H7 (cell line): ENCODE data around the gene PARD3B. TPM values are rescaled to one million over a fixed set of nuclear protein-coding genes. Genes with fewer than 3 reads are reported as not detected.

Source experiments
- DNase-seq: peaks from one replicate; pipeline ENCODE4 v3.0.0; 2012
- H3K27me3 ChIP-seq: 2 replicates; pipeline ENCODE4 v1.6.0; 2011; ENCODE audit warnings: mild to moderate bottlenecking, low read length; ENCODE audit not compliant: control insufficient read depth, insufficient read depth
- H3K36me3 ChIP-seq: replicated peaks from 2 replicates; pipeline ENCODE4 v1.5.1; 2011; ENCODE audit warnings: low read length; ENCODE audit not compliant: control insufficient read depth, insufficient read depth
- H3K4me3 ChIP-seq: 2 replicates; pipeline ENCODE4 v1.5.1; 2011; ENCODE audit warnings: low read depth, mild to moderate bottlenecking, control low read depth, low read length, moderate library complexity; ENCODE audit not compliant: insufficient read depth
- total RNA-seq: library from RNA; depleted of rRNA; stranded (reverse); fragments of >200 nt; shearing (Covaris generic); gene quantifications from 2 replicates; pipeline ENCODE4 v1.2.3, GENCODE V29; 2014

PARD3B gene
- total RNA-seq, 1 experiment from 2014 or later, result 2.3 TPM

- Histone ChIP-seq H3K27me3 (no peaks in the 10 kb centered on the region), H3K4me3 (no peak overlapping the region), H3K36me3 (no peaks in the 10 kb centered on the region)
- DNase-seq, result no peak
Observed at GRCh38 chr2:204645018-204645773, 99.9 kb downstream of the PARD3B start.

DNA sequence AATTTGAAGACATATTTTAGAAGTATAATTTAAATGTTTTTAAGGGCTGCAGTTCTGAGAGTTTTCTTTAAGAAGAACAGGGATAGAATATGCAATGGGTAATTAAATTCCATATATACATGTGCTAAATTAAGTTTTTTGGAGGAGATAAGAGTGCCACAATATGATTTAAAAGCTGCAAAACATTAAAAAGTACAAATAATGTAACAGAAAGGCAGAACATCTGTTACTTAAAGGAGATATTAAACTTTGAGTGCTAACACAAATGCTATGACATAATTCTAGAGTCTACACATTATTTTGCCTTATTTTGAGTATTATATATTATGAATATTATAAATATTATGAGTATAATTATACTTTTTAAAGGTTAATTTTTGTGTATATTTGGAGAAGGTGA, 102.4 kb downstream of the PARD3B start:
- no peak overlapping the region for H3K4me3 ChIP-seq
- no peaks in the 10 kb centered on the region for H3K36me3 ChIP-seq
- no peak for DNase-seq
- H3K27me3 ChIP-seq, result no peaks in the 10 kb centered on the region

DNA sequence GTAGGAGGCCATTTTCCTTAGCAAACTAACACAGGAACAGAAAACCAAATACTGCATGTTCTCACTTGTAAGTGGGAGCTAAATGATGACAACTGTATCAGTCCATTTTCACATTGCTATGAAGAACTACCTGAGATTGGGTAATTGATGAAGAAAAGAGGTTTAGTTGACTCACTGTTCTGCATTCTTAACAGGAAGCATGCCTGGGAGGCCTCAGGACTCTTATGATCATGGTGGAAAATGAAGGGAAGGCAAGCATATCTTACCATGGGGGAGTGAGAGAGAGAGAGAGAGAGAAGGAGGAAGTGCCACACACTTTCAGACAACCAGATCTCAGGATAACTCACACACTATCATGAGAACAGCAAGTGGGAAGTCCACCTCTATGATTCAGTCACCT, 105.3 kb downstream of the PARD3B start:
- DNase-seq, result no peak
- Histone ChIP-seq H3K27me3 (no peaks in the 10 kb centered on the region), H3K4me3 (no peak overlapping the region), H3K36me3 (no peaks in the 10 kb centered on the region)

GRCh38 chr2:204652063-204652462, 106.8 kb downstream of the PARD3B start:
- no peaks in the 10 kb centered on the region for H3K27me3 ChIP-seq

GRCh38 chr2:204654669-204655068, 109.4 kb downstream of the PARD3B start:
- no peak overlapping the region for H3K4me3 ChIP-seq
- no peak for DNase-seq
- H3K36me3 ChIP-seq, result no peaks in the 10 kb centered on the region
- H3K27me3 ChIP-seq, result no peaks in the 10 kb centered on the region

More at GRCh38 chr2:204652063-204652462, 106.8 kb downstream of the PARD3B start:
- DNase-seq, result no peak
- Histone ChIP-seq H3K36me3 (no peaks in the 10 kb centered on the region), H3K4me3 (no peak overlapping the region)

DNA sequence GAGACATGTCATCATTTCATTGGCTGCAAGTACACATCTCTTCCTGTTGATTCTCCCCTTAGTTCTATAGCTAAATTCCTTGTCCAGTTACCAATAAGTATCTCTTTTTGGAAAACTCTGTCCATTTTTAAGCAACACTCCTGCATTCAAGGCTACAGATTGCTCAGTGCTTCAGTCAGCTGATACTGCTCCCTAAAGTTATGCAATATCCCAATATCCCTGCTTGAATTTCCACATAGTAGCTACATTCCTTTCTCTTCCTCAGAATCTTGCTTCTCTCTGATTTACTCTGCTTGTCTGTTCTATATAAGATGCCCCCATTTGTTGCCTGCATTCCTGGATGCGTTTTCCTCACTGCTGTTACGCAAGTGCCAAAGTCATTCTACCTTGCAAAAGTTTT, 109.8 kb downstream of the PARD3B start:
- no peaks in the 10 kb centered on the region for H3K27me3 ChIP-seq
- H3K4me3 ChIP-seq, result no peak overlapping the region
- no peaks in the 10 kb centered on the region for H3K36me3 ChIP-seq
- no peak for DNase-seq

- DNase-seq, result no peak
- H3K36me3 ChIP-seq, result no peaks in the 10 kb centered on the region
- H3K4me3 ChIP-seq, result no peak overlapping the region
- H3K27me3 ChIP-seq, result no peaks in the 10 kb centered on the region
Observed at GRCh38 chr2:204655626-204656025, 110.4 kb downstream of the PARD3B start.

DNA sequence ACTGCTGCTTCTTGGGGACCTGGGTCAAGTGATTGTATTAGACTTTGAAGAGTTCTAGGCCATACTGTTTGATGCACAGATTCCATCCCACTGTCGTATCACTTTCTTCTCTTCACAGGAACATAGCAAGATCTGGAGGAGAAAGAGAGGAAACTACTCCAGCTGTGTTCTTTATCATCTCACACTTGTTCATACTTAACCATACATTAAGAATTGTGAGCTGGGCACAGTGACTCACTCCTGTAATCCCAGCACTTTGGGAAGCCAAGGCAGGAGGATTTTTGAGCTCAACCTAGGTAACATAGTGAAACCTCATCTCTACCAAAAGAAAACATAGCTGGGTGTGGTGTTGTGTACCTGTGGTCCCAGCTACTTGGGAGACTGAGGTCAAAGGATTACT, 111.7 kb downstream of the PARD3B start:
- no peaks in the 10 kb centered on the region for H3K27me3 ChIP-seq
- no peaks in the 10 kb centered on the region for H3K36me3 ChIP-seq
- H3K4me3 ChIP-seq, result no peak overlapping the region
- no peak for DNase-seq

GRCh38 chr2:204662956-204663355, 117.7 kb downstream of the PARD3B start:
- no peak overlapping the region for H3K4me3 ChIP-seq
- no peaks in the 10 kb centered on the region for H3K36me3 ChIP-seq
- no peak for DNase-seq
- no peaks in the 10 kb centered on the region for H3K27me3 ChIP-seq

DNA sequence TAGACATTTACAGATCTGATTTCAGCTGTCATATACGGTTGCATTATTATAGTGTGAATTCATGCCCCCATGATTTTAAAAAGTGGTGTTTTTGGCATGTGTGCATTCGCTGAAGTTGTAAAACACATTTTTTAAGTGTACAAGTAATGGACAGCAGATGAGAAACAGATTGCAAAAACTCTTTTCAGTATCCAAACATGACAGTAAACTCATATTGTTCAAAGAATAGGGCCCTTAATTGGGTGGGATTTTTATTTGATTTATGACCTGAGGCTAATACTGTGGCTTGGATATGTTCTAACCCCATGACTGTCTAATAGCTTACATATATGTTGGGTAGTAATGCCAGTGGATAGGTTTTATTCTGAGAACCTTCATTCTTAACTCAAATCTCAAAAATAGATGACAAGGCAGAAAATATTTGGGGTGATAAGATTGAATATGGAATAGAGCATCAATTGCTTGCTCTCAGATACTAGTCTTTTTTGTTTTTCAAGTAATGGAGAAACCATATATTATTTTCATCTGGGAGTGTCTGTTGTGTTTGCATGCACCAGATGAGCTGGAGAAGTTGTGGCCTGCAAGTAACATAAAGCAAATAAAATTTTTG, 118.6 kb downstream of the PARD3B start:
- Histone ChIP-seq H3K36me3 (no peaks in the 10 kb centered on the region), H3K27me3 (no peaks in the 10 kb centered on the region), H3K4me3 (no peak overlapping the region)
- no peak for DNase-seq

DNA sequence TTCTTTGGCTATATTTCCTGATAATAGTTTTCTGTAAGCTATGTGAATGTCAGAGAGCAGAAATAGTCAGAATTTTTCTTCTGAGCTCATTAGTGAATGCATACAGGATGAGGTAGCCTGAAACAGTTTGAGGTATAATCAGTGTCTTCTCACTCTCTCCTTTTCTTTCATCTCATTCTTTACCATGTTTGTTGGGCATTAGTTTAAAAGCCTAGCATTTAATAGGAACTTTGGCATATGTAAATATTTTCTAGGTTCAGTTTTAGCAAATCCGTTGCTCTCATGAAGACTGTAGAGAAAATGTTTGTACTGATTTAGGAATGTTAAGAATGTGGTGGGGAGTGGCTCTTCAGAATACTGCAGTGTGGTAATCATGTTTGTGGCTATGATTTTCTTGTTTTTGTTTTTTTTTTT, 119.4 kb downstream of the PARD3B start:
- H3K4me3 ChIP-seq, result no peak overlapping the region
- no peaks in the 10 kb centered on the region for H3K36me3 ChIP-seq
- no peak for DNase-seq
- no peaks in the 10 kb centered on the region for H3K27me3 ChIP-seq

- DNase-seq, result no peak
- Histone ChIP-seq H3K4me3 (no peak overlapping the region), H3K27me3 (no peaks in the 10 kb centered on the region), H3K36me3 (no peaks in the 10 kb centered on the region)
Observed at GRCh38 chr2:204665207-204665606, 119.9 kb downstream of the PARD3B start.

- no peak for DNase-seq
- H3K4me3 ChIP-seq, result no peak overlapping the region
- no peaks in the 10 kb centered on the region for H3K36me3 ChIP-seq
- H3K27me3 ChIP-seq, result no peaks in the 10 kb centered on the region
Observed at GRCh38 chr2:204665771-204666170, 120.5 kb downstream of the PARD3B start.

DNA sequence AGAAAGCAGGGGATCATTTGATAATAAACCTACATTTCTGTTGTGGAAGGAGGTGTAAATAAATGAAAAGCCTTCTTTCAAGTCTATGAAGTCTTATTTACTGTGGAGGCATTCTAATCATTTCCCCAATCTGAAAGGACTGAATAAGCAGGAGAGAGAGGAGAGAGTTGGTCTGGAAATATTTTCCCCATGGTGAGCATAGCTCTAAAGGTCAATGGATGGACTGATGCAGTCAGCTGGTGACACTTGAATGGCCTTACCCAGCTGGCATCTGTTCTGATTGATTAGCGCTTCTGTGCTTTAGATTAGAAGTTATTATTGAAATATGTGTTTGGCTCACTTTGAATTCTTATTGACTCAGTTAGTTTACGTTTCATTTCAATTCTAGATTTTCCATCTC, 122.7 kb downstream of the PARD3B start:
- no peak for DNase-seq
- Histone ChIP-seq H3K27me3 (no peaks in the 10 kb centered on the region), H3K4me3 (no peak overlapping the region), H3K36me3 (no peaks in the 10 kb centered on the region)

DNA sequence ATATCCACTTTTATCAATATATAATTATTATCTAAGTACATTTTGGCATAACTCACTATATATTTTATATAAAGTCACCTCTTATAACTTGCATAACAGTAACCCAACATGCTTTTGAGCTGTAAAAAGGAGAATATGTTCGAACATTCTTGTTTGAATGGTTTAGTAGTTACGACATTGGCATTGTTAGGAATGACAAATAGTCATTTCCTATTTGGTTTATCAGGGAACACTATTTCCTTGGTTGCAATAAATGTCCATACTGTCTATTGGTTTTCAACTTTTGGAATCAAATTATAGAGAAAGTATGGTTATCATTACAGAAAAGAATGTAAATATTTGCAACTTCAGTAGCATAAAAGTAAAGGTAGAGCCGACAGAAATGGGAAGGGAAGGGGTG, 124.1 kb downstream of the PARD3B start:
- H3K4me3 ChIP-seq, result no peak overlapping the region
- DNase-seq, result no peak
- no peaks in the 10 kb centered on the region for H3K27me3 ChIP-seq
- H3K36me3 ChIP-seq, result no peaks in the 10 kb centered on the region
